Activated CD4-positive, CD25-positive, alpha-beta regulatory T cell treated with anti-CD3 and anti-CD28 coated beads, Interleukin-2, amount 50 U/mL, for 72 hours (primary cell): ENCODE measurements around the gene OGFR.

Experiments used
- DNase-seq: peaks from one replicate; pipeline ENCODE4 v3.0.0; 2021

The OGFR gene

DNA sequence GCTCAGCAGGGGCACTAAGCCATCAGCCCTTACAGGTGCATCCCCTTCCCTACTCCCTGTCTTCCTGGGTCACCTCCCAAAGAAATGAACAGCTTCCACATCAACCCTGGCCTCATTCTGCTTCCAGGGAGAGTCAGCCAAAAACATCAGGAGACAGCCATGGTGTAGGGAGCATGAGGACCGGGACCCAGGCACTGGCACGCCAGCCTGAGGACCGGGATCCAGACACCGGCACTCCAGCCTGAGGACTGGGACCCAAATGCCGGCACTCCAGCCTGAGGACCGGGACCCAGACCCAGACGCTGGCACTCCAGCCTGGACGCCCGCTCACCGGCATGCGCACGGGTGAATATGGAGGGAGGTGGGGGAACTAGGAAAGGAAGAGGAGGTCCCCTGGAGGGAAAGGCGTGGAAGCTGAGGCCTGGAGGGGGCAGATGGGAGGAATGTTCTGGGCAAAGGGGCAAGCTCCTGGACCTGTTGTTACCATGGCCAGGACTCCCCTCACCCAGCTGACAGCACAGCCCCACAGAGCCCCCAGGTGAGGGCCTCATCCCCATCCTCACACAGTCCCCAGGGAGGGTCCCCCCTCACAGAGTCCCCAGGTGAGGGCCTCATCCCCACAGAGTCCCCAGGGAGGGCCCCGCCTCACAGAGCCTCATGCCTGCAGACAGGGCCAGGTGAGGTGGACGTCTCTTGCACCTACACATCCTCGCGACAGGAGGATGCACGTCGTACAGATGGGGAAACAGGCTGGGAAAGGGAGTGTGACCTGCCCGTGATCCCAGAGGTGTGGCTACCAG is 34.3 kb upstream of the OGFR start:
- no peak for DNase-seq

DNA sequence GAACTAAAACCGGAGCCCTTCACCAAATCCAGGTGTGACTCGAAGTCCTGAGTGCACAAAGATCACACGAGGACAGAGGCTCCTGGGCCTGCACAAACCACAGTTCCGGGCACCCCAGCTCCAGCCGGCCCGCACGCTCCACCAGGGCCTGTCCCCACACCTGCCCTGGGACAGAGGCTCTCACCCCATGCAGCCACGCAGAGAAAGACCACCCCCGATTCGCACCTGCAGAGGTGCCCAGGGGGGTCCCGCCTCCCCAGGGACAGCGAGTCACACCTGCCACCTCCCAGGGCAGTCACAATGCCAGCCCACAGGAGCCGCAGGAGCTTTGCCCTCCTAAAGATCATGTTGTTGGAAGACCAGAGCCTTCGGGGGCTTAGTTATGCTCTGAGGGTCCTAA is 33.7 kb upstream of the OGFR start:
- DNase-seq, result no peak

DNA sequence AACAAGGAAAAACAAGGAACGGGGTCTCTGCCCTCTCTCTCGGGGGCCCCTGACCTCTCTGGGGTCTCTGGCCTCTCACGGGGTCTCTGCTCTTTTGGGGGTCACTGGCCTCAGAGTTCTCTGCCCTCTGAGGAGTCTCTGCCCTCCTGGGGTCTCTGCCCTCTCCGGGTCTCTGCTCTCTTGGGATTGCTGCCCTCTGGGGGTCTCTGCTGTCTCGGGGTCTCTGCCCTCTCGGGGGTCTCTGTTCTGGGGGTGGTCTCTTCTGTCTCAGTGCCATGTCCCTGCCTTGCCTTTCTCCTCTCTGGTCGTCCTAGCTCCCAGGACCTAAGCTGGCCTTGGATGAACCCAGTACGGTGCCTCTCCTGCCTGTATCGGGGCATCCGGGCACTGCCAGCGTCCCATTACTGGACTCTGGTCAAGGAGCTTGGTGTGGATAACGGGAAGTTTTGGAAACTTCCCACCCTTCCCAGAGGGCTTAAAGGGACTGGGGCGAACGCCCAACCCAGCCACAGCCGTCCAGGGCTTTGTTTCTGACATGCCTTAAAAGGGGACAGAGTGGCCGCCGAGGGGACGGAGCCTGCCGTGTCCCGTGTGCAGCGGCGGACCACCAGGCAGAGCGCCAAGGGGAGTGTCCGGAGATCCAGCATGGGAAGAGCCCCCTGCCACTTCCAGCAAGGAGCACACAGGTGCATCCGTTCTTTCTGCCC is 33.1 kb upstream of the OGFR start:
- DNase-seq, result no peak

DNA sequence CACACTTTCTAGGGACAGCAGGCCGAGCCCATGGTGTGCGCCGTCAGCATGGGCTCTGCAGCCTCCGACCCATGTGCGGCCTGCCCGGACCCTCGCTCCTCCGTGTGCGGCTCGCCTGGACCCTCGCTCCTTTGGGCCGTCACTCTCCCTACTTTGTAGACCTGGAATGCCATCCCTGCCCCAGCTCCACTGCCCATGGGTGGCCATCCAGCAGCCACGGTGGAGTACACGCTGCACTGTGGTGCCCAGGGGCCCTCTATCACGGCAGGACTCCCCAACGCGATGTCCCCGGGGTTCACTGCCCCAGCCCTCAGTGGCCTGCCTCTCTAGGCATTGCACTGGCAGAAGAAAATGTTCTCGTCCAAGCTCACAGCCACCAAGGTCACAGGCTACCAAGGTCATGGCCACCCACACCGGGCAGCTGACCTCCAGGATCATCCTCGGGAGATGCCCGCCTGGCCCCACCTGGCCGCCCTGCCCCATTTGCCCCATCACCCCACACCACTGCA is 32.5 kb upstream of the OGFR start:
- no peak for DNase-seq

DNA sequence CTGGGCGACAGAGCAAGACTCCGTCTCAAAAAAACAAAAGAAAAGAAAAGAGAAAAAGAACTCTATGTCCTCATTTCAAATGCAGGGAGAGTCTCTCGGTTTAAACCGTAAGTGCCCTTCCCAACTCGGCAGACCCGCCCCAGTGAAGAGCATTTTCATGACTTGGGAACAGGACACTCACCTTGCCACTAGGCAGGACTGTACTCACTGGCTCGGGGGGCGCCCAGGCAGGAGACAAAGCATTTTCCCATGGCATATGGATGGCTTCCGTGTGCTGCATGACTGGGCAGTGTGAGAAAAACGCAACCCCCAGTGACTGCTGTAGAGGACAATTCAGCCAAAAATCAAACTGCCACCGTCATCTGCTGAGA is 32.0 kb upstream of the OGFR start:
- no peak for DNase-seq

DNA sequence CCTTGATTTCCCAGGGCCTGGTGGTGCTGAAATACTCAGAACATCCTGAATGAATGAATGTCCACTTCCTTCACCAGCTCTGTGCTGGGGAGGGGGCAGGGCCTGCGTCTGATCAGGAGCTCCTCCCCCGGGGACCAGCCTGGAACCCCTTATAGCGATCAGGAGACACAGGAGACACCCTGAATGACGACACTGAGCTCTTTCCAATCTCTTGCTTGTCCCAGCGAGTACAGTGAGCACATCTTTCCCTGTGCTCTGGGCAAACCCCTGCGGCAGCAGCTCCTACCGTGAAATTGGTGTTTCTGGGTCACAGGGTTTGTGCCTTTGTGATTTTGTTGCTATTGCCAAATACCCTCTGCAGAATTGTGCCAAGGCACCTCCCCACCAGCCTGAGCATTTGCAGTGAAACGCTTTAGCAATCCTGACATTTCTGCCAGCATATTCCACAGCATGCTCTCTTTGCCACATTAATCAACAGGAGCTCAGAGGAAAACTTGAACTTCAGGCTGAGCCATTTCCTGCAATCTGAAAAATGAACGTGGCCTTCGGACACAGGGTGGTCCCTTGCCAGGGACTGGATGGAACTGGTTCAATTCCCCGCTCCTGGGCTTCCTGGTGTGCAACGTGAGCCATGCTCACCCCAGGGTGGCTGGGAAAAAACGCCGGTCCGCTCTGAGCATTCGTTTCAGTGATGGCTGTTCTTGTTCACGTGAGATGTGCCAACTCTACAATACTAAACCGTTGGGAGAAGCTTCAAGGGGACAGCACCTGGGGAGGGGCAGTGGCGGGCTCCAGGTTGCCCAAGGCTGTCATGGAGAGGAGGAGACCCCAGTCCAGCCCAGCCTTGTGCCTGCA is 31.4 kb upstream of the OGFR start:
- no peak for DNase-seq

DNA sequence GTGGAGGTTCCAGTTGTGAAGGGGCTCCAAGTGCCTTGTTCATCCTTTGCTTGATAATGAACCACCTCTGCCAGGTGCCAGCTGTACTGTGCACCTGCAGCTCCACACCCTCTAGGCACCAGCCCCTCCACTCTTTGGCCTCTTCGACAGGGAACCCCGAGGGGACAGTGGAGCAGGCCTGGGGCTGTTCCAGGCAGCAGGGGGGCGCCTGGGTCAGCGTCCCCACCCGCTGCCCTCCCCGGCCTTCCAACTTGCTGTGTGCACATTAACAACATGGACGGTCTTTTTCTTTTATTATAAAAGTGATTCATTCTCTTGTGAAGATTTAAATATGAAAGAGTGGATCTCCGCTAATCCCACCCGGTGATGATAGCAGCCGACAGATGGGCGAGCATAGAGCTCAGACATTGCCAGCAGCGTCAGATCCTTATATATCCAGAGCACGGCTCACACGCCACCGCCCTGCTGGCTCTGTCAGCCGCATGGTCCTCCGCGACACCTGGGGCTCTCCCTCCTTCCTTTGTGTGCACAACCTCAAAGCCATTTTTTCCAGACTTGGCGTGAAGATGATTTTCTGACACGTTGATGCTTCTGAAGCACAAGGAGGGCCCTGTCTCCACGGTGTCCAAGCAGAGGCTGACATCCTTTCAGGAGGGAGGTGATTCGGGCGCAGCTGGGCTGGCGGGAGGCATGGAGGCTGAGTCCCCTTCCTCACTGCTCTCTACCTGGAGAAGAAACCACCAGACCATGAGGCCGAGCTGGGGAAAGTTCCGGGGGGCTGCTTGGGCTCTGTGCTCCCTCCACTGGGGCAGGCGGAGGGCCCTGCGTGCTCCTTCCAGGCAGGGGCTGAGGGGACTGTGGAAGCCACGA is 30.6 kb upstream of the OGFR start:
- no peak for DNase-seq

DNA sequence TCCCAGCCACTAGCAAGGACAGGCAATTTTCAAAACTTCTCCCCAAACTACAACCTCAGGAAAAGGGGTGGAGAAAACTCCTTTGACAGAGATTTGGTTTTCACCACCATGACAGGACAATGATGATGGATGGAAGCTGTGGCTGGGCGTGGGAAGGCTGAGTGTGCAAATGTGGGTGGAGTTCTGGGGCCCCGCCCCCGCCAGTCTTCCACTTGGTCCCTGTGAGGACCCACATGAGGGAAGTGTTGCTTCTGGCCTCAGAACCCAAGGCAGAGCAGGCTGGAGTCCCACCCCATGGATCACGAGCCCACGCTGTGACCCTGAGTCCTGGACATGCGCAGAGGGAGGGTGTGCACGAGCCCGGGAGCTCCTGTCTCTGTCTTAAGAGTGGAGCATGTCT is 29.9 kb upstream of the OGFR start:
- DNase-seq, result no peak

DNA sequence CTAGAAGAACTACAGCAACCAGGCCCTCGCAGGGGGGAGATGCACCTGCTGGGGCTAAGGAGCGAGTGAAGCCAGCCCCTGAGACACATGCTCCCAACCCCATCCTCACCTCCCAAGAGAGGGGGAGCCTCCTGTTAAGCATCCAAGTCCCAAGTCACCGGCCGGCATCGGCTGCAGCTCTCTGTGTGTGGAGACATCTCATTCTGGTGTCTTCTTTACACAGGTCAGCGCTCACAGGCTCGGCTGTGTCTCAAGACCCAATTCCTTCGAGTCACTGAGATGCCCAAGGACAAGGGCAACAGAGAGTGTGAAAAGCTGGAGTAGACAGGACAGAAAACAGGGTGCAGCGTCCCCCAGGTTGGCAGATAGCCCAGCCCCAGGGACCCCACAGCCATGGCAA is 29.4 kb upstream of the OGFR start:
- no peak for DNase-seq

DNA sequence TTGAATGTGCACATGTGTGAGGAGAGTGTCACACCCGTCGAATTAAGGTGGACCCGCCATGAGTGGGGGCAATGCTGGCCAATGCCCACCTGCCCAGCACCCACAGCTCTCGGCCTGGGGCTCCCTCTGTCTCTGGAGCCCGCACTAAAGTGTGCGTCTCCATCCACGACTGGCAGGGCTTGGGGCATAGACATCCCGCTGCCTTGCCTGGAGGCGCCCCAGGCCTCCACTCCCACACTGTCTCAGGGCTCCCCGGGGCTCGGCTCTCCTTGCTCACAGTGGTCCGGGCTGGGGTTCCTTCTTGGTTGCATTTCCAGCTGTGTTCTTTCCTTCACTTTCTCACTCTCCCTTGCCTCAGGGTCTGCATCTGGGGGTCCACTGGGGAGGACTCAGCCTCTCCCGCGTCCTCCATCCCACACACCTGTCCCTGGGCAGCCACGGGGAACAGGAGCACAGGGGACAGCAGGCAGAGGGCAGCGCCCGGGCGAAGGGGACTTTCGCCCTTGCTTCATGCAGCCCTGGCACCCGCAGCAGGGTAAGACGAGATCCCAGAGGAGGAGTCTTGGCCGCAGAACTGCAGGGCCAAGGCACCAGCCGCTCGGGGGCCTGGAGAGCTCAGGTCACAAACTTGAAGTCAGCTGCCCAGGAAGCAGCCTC is 28.5 kb upstream of the OGFR start:
- no peak for DNase-seq

DNA sequence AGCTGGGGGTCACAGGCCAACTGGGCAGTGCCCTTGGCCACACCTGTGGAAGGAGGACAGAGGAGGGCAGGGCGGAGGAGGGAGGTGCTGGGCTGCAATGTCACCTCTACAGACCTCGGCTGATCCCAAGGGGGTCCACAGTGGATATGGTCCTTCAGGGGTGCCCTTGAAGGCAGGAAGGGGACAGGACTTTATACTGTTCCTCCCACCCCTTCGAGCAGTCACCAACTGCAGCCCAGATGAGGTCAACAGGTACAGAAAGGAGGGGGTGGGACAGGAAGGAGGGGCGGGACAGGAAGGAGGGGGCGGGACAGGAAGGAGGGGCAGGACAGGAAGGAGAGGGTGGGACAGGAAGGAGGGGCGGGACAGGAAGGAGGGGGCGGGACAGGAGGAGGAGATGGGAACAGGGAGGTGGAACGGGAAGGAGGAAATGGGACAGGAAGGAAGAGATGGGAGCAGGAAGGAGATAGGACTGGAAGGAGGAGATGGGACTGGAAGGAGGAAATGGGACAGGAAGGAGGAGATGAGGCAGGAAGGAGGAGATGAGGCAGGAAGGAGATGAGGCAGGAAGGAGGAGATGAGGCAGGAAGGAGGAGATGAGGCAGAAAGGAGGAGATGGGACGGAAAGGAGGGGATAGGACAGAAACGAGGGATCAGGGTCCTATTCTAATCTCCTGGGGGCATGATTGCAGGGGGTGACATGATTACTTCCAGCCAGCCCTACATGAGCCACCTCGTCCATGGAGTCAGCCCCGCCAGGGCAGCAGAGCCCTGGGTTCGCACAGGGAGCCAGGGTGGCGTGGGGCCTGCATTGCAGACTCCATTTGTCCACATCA is 27.7 kb upstream of the OGFR start:
- DNase-seq, result peak; percentile 49

DNA sequence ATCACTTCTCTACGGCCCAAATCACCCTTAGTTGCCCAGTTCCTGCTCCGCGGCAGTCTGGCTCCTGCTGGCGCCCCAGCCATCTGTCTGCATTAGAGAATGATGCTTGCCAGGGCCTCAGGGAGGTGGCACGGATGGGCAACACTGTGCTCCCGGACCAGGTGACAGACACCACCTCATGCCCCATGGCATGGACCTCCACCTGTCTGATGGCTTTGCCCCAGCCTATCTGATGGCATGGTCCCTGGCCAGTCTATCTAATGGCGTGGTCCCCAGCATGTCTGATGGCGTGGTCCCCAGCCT is 27.2 kb upstream of the OGFR start:
- DNase-seq, result no peak

DNA sequence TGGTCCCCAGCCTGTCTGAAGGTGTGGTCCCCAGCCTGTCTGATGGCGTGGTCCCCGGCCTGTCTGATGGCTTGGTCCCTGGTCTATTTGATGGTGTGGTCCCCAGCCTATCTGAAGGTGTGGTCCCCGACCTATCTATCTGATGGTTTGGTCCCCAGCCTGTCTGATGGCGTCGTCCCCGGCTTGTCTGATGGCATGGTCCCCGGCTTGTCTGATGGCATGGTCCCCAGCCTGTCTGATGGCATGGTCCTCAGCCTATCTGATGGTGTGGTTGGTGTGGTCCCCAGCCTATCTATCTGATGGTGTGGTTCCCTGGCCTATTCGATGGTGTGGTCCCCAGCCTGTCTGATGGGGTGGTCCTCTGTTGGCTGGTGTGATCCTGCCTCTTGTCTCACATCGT is 26.6 kb upstream of the OGFR start:
- DNase-seq, result no peak

DNA sequence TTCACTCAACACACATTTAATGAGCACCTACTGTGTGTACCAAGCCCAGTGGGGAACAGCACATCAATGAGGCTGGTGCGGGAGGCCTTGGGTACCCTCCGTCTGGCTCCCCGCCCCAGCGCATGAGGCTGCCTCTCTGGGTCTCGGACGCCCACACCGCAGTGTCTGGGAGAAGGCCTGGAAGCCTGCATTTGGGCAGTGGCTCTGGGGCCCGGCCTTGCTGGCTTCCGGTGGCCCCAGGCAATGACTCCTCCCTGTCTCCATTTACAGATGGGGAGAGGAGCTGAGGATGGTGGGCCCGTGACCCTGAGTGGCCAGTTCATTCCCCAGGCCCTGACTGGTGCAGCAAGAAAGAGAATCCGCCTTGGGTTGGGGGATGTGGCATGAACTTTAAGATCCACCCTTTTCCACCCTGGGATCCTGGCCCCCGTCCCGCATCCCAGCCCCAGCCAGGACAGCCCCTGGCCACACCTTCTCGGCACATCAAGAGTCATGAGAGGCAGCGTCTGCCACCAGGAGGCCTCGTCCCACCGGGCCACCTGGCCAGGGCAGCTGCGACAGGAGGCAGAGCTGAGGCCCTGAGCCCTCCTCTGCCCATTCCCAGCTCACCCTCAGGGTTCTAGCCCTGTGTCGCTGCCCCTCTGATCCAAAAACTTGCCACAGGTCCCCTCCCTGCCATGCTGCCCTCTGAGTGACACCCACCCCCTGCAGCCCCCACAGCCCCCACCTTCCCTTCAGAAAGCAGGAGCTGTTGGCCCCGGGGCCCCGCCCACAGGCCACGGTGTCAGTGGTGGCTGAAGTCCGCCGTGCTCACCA is 25.8 kb upstream of the OGFR start:
- no peak for DNase-seq

DNA sequence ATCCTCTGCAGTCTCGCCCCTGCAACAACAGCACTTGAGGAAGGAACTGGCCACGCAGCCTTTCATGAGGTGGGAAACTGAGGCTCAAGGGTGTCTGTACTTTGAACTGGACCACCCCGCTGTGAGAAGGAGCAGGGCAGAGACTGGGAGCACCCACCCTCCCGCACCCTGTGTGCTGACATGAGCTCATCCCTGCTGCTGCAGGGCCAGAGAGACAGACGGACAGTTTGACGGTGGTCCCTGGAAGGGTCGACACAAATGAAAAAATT is 25.3 kb upstream of the OGFR start:
- DNase-seq, result no peak

DNA sequence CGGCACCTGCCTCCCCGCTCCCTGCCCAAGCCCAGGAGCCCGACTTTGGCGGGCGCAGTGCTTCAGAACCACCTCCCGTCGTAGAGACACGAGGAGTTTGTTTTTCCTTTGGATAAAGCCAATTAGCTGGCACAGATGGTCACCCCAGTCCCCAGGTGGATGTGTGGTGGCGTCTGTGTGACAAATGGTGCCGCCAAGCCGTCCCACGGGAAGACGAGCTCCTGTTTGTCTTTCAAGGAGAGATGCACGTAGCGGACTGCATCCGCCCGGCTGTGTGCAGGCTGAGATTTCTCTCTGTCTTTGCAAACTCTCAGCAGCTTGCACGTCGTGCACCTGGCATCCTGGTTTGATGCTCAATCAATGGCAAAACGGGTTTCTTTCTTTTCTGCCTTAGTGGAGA is 24.4 kb upstream of the OGFR start:
- no peak for DNase-seq

DNA sequence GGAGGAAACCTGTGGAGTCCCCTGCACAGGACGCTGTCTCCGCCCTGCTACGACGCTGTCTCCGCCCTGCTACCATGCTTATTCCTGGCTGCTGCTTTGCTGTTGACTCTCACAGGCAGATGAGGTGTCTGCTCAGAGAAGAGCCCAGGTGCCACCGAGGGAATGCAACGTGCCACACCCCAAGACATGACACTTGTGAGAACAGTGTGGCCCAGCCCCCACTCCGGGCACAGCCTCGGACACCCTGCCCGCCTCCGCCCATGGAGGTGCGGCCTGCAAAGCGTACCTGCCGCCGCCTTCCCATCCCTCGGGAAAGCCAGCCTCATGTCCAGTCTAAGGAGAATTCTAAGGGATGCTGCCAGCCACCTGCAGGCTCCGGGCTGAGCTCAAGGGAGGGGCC is 23.9 kb upstream of the OGFR start:
- DNase-seq, result no peak

DNA sequence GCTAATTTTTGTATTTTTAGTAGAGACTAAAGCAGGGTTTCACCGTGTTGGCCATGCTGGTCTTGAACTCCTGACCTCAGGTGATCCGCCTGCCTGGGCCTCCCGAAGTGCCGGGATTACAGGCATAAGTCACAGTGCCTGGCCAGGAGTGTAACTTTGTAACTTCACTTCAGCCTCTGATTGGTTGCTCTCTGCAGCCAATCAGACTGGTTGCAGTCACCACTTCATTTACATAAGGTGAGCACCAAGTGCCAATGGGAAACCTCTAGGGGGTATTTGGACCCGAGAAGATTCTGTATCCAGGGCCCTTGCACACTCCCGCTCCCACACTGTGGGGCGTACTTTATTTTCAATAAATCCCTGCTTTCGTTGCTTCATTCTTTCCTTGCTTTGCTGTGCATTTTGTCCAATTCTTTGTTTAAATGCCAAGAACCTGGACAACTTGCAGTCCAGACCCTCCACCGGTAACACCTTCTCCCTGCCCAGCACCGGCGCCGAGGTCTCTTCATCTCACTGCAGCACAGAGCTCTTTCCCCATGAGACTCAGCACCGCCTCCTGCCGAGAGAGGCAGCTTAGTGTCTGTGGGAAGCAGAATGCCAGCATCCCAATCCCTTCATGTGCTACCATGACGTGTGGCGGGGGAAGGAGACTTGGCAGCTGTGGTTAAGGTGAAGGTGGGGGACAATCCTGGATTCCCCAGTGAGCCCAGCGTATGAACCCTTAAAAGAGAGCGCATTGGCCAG is 22.3 kb upstream of the OGFR start:
- no peak for DNase-seq

DNA sequence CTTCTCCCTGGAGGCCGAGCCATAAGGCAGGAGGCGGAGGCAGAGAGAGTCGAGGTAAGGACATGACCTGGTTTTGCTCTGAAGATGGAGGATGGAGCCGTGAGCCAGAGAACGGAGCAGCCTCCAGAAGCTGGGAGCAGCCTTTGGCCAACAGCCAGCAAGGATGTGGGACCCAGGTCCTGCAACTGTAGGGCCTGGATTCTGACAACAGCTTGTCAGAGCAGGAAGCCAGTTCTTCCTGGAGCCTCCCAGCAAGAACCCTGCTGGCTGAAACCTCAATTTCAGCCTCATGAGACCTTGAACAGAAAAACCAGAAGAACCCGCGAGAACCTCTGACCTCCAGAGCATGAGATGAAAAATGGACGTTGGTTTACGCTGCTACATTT is 21.7 kb upstream of the OGFR start:
- DNase-seq, result no peak

DNA sequence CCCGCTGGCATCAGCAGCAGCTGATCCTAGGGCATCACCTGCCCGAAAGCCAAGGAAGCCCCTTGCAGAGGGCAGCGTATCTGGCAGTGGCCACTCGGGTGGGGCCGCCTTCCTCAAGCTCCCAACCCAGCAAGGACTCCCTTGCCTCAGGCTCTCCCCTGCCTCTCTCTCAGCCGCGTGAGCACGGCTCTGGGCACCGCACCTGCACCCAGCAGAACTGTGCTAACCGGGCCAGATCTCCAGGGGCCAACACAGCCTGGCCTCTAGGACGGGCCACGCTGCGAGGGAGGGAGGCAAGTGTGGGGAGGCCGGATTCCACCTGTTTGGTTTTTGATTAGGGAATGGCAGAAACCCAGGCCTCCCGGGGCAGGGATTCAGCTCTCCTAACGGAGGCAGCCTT is 20.1 kb upstream of the OGFR start:
- DNase-seq, result no peak
